ENCODE data around the gene EDAR. TPM values are rescaled to one million over a fixed set of nuclear protein-coding genes. Genes with fewer than 3 reads are reported as not detected.

EDAR gene
- 0.16 and 0.51 TPM in 2 replicates for total RNA-seq

GRCh38 chr2:108988796-108989713, at the start of gene EDAR:
EDAR (minus strand) TSS chr2:108989220; CDS start chr2:108931014, 58,206 bp downstream.

Other genes starting within 250 kb of the EDAR start
- gene CCDC138, start 202.4 kb downstream of the EDAR start, total RNA-seq: 2.3 and 8.1 TPM in 2 replicates
- 6.1 and 9.1 TPM in 2 replicates for gene SH3RF3, start 140.0 kb upstream of the EDAR start, total RNA-seq